HUES6 (cell line): ENCODE measurements around the gene KIAA0319L.

Source experiments
- H3K27ac ChIP-seq: 2 replicates; pipeline ENCODE4 v1.7.0; 2013; ENCODE audit warnings: low read depth, mild to moderate bottlenecking, low read length, inconsistent platforms
- H3K27me3 ChIP-seq: 2 replicates; pipeline ENCODE4 v1.6.1; 2013; ENCODE audit warnings: low read length; ENCODE audit not compliant: control insufficient read depth, insufficient read depth
- H3K36me3 ChIP-seq: 2 replicates; pipeline ENCODE4 v1.6.1; 2013; ENCODE audit warnings: low read length; ENCODE audit not compliant: control insufficient read depth, insufficient read depth
- H3K4me1 ChIP-seq: 2 replicates; pipeline ENCODE4 v1.6.1; 2013; ENCODE audit warnings: low read length; ENCODE audit not compliant: control insufficient read depth, insufficient read depth
- H3K4me3 ChIP-seq: 2 replicates; pipeline ENCODE4 v1.5.1; 2013; ENCODE audit warnings: low read depth, low read length
- H3K9ac ChIP-seq: one replicate; pipeline ENCODE4 v1.6.1; 2013; ENCODE audit warnings: mild to moderate bottlenecking, low read length
- H3K9me3 ChIP-seq: 2 replicates; pipeline ENCODE4 v1.6.1; 2013; ENCODE audit warnings: low read depth, low read length; ENCODE audit not compliant: control insufficient read depth, insufficient read depth

The KIAA0319L gene

DNA sequence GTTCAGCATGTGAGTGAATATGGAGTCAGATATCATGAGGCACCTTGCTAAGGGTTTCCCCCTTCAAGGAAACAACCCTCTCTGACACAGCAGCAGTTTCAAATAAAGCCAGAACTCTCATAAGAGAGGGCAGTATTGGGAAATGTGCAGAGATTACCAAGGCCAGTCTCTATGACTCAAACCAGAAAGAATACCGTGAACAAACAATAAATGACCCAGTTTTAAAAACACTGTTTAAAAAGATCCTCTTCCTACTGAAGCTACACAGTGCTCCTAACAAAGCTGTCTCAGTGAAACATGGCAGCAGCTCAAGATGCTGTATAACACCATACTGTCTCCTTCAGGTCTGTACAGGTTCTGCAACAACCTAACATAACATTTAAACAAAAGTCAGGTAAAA lies 102.6 kb downstream of the KIAA0319L start:
- Histone ChIP-seq H3K27ac (no peak overlapping the region), H3K4me1 (no peaks in the 10 kb centered on the region), H3K9me3 (no peaks in the 10 kb centered on the region), H3K27me3 (no peaks in the 10 kb centered on the region), H3K9ac (no peak overlapping the region), H3K4me3 (no peak overlapping the region), H3K36me3 (peaks cover 62% of the 10 kb centered on the region)

GRCh38 chr1:35454176-35454575 lies 103.0 kb downstream of the KIAA0319L start:
- no peaks in the 10 kb centered on the region for H3K9me3 ChIP-seq
- H3K9ac ChIP-seq, result no peak overlapping the region
- no peak overlapping the region for H3K4me3 ChIP-seq
- H3K27ac ChIP-seq, result no peak overlapping the region
- no peaks in the 10 kb centered on the region for H3K4me1 ChIP-seq
- no peaks in the 10 kb centered on the region for H3K27me3 ChIP-seq
- H3K36me3 ChIP-seq, result peaks cover 66% of the 10 kb centered on the region

- no peak overlapping the region for H3K27ac ChIP-seq
- H3K36me3 ChIP-seq, result peaks cover 72% of the 10 kb centered on the region
- H3K9ac ChIP-seq, result no peak overlapping the region
- H3K4me3 ChIP-seq, result no peak overlapping the region
- no peaks in the 10 kb centered on the region for H3K9me3 ChIP-seq
- H3K27me3 ChIP-seq, result no peaks in the 10 kb centered on the region
- no peaks in the 10 kb centered on the region for H3K4me1 ChIP-seq
Measured at GRCh38 chr1:35453031-35453430, 104.2 kb downstream of the KIAA0319L start.

DNA sequence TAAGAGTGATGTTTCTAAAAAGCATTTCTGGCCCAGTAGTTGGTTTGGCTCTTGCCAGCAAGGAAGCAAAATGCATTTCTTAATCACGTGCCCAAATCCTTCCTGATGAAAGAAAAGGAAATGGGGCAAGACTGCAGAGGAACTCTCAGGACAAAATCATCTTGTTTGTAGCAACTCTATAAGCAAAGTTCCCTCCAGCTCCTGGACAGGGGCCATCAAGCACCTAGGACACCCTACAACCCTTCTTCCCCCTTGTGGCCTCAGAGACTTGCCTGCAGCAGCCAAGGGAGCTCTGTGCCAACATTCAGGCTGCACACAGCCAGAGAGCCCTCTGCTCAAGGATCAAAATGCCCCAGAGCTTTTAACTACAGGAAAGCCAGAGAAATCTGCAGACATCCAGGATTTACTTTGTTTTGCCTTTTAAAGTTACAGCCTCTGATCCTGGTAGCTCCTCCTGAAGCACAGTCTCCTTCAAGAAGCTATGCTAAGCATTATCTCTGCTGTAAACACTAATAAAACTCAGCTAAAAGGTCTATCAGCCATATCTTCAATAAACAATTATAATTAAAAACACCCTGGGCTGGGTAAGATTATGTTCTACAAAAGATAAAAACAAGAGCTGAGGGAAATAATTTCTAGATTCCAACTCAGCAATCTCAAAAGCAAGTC lies 105.0 kb downstream of the KIAA0319L start:
- H3K9me3 ChIP-seq, result no peaks in the 10 kb centered on the region
- no peaks in the 10 kb centered on the region for H3K4me1 ChIP-seq
- peaks cover 76% of the 10 kb centered on the region for H3K36me3 ChIP-seq
- H3K27ac ChIP-seq, result no peak overlapping the region
- H3K4me3 ChIP-seq, result no peak overlapping the region
- H3K9ac ChIP-seq, result no peak overlapping the region
- H3K27me3 ChIP-seq, result no peaks in the 10 kb centered on the region

- Histone ChIP-seq H3K36me3 (peaks cover 82% of the 10 kb centered on the region), H3K4me3 (no peak overlapping the region), H3K9me3 (no peaks in the 10 kb centered on the region), H3K4me1 (no peaks in the 10 kb centered on the region), H3K9ac (no peak overlapping the region), H3K27me3 (no peaks in the 10 kb centered on the region), H3K27ac (no peak overlapping the region)
Measured at GRCh38 chr1:35451125-35451528, 106.1 kb downstream of the KIAA0319L start.

DNA sequence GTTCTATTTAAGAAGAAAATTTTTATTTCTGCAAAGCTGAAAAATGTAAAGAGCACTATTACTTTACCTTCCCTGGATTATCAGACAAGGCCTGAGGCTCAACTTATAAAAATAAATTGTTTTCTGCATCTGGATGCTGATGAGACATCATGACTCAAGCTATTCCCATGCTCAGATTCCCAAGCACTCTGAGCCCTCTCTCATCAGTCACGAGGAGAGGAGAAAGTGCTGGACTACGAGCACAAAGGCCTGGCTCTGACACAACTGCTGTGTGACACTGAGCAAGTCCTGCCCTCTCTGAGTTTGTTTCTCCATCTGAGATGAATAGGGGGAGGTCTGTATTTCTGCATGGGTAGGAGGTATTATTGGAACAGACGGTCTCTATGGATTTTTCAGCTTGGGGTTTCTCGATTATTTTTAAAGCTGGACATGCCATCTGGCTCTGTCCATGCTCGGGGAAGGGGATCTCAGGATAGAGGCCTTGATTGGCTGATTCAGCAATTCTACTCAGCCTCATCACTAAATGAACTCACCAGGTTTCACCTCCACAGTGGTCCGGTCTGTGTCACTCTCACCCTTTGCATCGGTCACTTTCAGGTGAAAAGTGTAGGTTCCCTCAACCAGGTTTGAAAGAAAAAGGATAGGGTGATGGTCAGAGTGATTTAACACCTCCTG lies 107.7 kb downstream of the KIAA0319L start:
- H3K4me1 ChIP-seq, result no peaks in the 10 kb centered on the region
- H3K9ac ChIP-seq, result no peak overlapping the region
- H3K27me3 ChIP-seq, result no peaks in the 10 kb centered on the region
- no peaks in the 10 kb centered on the region for H3K9me3 ChIP-seq
- no peak overlapping the region for H3K27ac ChIP-seq
- no peak overlapping the region for H3K4me3 ChIP-seq
- H3K36me3 ChIP-seq, result peaks cover 89% of the 10 kb centered on the region

DNA sequence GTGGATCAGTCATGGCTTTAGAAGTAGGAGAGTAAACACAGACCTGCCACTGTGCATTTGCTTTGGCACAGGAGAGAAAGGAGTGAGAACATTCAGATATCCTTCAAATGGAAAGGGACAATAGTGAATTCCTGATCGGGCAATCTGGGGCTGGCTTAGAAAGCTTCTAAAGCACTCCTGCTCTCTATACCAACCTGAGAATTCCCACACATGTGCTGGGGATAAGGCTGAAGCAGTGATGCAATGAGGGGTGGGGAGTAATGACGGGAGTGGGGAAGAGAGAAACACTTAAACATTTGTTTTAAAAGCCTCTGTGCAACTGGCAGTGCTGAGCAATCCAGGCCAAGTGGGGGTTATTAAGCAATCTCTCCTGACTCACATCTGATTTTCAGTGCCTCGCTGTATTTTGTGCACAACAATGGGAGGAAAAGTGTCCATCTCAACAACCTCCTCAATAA lies 108.8 kb downstream of the KIAA0319L start:
- Histone ChIP-seq H3K36me3 (peaks cover 88% of the 10 kb centered on the region), H3K4me1 (no peaks in the 10 kb centered on the region), H3K4me3 (no peak overlapping the region), H3K27me3 (no peaks in the 10 kb centered on the region), H3K9ac (no peak overlapping the region), H3K9me3 (no peaks in the 10 kb centered on the region), H3K27ac (no peak overlapping the region)

DNA sequence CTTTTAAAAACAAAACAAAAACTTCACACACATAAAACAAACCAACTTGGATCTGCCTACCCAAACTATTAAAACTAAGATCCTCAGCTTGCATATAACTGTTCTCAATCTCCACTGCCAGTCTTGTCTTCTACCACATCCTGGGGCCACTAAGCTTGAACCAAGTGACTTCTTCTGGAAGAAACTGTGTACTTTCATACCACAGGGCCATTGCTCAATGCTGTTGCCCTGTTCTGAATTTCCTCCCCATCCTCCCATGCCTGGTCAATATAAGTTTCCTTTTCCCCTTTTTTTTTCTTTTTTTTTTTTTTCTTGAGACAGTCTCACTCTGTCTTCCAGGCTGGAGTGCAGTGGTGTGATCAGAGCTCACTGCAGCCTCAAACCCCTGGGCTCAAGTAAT lies 109.9 kb downstream of the KIAA0319L start:
- no peaks in the 10 kb centered on the region for H3K9me3 ChIP-seq
- no peak overlapping the region for H3K27ac ChIP-seq
- H3K4me1 ChIP-seq, result no peaks in the 10 kb centered on the region
- H3K27me3 ChIP-seq, result no peaks in the 10 kb centered on the region
- H3K4me3 ChIP-seq, result no peak overlapping the region
- H3K36me3 ChIP-seq, result peaks cover 91% of the 10 kb centered on the region
- no peak overlapping the region for H3K9ac ChIP-seq

GRCh38 chr1:35444519-35444774 lies 112.8 kb downstream of the KIAA0319L start:
- Histone ChIP-seq H3K27me3 (no peaks in the 10 kb centered on the region), H3K9me3 (no peaks in the 10 kb centered on the region), H3K36me3 (peaks cover 94% of the 10 kb centered on the region), H3K27ac (no peak overlapping the region), H3K4me1 (no peaks in the 10 kb centered on the region), H3K4me3 (no peak overlapping the region), H3K9ac (no peak overlapping the region)

DNA sequence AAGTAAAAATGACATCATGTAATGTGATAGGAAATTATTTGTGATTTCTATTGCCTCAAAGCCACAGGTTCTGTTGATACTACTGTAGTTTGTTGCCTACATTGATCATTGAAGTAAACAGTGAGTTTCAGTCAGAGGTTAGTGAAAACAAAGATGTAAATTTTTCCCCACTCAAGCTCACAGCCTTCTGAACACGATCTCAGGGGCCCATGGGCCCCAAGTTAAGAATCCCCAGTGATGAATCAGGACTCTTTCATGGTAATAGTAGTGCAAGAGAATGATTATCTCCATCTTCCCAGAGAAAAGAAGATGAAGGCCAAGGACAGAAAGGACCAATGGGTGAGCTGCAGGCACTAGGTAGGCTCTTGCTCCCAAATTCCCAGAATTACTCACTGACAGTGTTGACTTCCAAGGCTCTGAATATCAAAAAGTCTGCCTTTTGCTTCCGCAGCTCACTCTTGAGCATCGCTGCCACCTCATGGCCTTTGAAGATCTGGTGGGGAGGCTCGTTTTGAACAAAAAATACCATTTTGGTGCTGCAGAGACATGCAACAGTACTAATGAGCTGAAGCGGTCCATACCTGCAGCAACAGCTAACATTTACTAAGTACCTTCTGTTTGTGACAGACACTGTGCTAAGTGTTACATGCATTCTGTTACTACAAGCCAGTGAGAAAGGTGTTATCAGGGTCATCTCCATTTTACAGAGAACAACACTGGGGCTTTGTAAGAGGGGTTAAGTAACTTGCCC lies 113.3 kb downstream of the KIAA0319L start:
- H3K36me3 ChIP-seq, result peaks cover 94% of the 10 kb centered on the region

GRCh38 chr1:35442734-35443133 lies 114.5 kb downstream of the KIAA0319L start:
- Histone ChIP-seq H3K36me3 (peaks cover 90% of the 10 kb centered on the region), H3K27ac (no peak overlapping the region), H3K27me3 (no peaks in the 10 kb centered on the region), H3K9me3 (no peaks in the 10 kb centered on the region), H3K4me1 (no peaks in the 10 kb centered on the region), H3K4me3 (no peak overlapping the region), H3K9ac (no peak overlapping the region)

More for the DNA sequence above, 113.3 kb downstream of the KIAA0319L start:
- H3K4me1 ChIP-seq, result no peaks in the 10 kb centered on the region
- H3K27me3 ChIP-seq, result no peaks in the 10 kb centered on the region
- no peaks in the 10 kb centered on the region for H3K9me3 ChIP-seq
- no peak overlapping the region for H3K4me3 ChIP-seq
- H3K9ac ChIP-seq, result no peak overlapping the region
- H3K27ac ChIP-seq, result no peak overlapping the region
